ENCODE data around the gene HOXA7. TPM values are rescaled to one million over a fixed set of nuclear protein-coding genes. Genes with fewer than 3 reads are reported as not detected.
A peak's percentile ranks its signal among the peaks of the same experiment; 100 is the strongest.

The HOXA7 gene
- total and polyA plus RNA-seq, 7 experiments from 2014 or later: not detected

GRCh38 chr7:27198871-27199801, 42.7 kb upstream of the HOXA7 start:
- Histone ChIP-seq H3K4me3 (ENCODE audit: low read length) (no peak overlapping the region), H3K9me3 (ENCODE audit: control insufficient read depth in 2 of 3, low read length in 3 of 3) (no peaks in the 10 kb centered on the region), H3K27me3 (ENCODE audit: control insufficient read depth in 2 of 2, insufficient read depth in 2 of 2, low read length in 2 of 2) (peaks cover 30 to 63% of the 10 kb centered on the region in 2 donors), H3K36me3 (ENCODE audit: control insufficient read depth in 2 of 3, insufficient read depth in 3 of 3, low read length in 3 of 3) (no peaks in the 10 kb centered on the region), H3K4me1 (ENCODE audit: control insufficient read depth in 2 of 2, insufficient read depth in 2 of 2, low read length in 2 of 2) (peaks cover 15 to 18% of the 10 kb centered on the region in 2 donors), H3K27ac (ENCODE audit: low read depth, low read length) (no peak overlapping the region)
- Mint-ChIP-seq H3K27me3 (peaks cover 84 to 87% (median 86%) of the 10 kb centered on the region in 5 donors), H3K9me3 (peaks cover 0 to 12% (median 0%) of the 10 kb centered on the region in 11 donors), H3K4me3 (peak overlapping the region in 9 of 10 donors; percentile 47 to 85 (median 69)), H3K4me1 (peaks cover 9 to 42% (median 39%) of the 10 kb centered on the region in 7 donors), H3K36me3 (peaks cover 0 to 5% (median 0%) of the 10 kb centered on the region in 5 donors), H3K27ac (peak overlapping the region in 2 of 9 donors; percentile 66 to 80)
- POLR2A ChIA-PET: interaction anchor here (1.3 kb wide), 1 partner anchor 25 kb away, joined by 4 read pairs; the partner anchor contains the start of gene HOXA10
- ATAC-seq: peak; percentile 11
- DNase-seq: peak in 1 of 9 donors; percentile 21
- CTCF ChIA-PET: interaction anchor here (1.0 to 1.7 kb wide), 4 partner anchors 11 to 822 kb away, joined by 3 to 6 read pairs (median 3); no protein-coding TSS in a partner anchor
- intact Hi-C loops (cut with micrococcal nuclease): loop anchor here (5.0 to 10.0 kb wide), 5 partner anchors 37 to 1756 kb away; partner anchors contain the start of gene TRIL (in 1 of the 2)

- no peak for ATAC-seq
- Histone ChIP-seq H3K27ac (ENCODE audit: low read depth, low read length) (no peak overlapping the region), H3K9me3 (ENCODE audit: control insufficient read depth in 2 of 3, low read length in 3 of 3) (no peaks in the 10 kb centered on the region), H3K27me3 (ENCODE audit: control insufficient read depth in 2 of 2, insufficient read depth in 2 of 2, low read length in 2 of 2) (peaks cover 35 to 69% of the 10 kb centered on the region in 2 donors), H3K4me3 (ENCODE audit: low read length) (no peak overlapping the region), H3K4me1 (ENCODE audit: control insufficient read depth in 2 of 2, insufficient read depth in 2 of 2, low read length in 2 of 2) (peaks cover 15 to 20% of the 10 kb centered on the region in 2 donors), H3K36me3 (ENCODE audit: control insufficient read depth in 2 of 3, insufficient read depth in 3 of 3, low read length in 3 of 3) (no peaks in the 10 kb centered on the region)
- Mint-ChIP-seq H3K27me3 (peaks cover 84 to 88% (median 86%) of the 10 kb centered on the region in 5 donors), H3K4me1 (peaks cover 9 to 47% (median 41%) of the 10 kb centered on the region in 7 donors), H3K36me3 (peaks cover 0 to 5% (median 0%) of the 10 kb centered on the region in 5 donors), H3K9me3 (peaks cover 0 to 12% (median 0%) of the 10 kb centered on the region in 11 donors), H3K4me3 (peak overlapping the region in 9 of 10 donors; percentile 14 to 78 (median 68)), H3K27ac (peak overlapping the region in 5 of 9 donors; percentile 17 to 71 (median 50))
- intact Hi-C loops (cut with micrococcal nuclease): loop anchor here (5.0 to 10.0 kb wide), 5 partner anchors 36 to 1757 kb away; partner anchors contain the start of gene TRIL (in 1 of the 2)
- ChIA-PET POLR2A (interaction anchor here (1.3 kb wide), 1 partner anchor 24 kb away, joined by 4 read pairs; the partner anchor contains the start of gene HOXA10), CTCF (interaction anchor here (0.7 to 1.7 kb wide), 5 partner anchors 10 to 823 kb away, joined by 3 to 6 read pairs (median 3); no protein-coding TSS in a partner anchor)
- DNase-seq: no peak
Observed at GRCh38 chr7:27198138-27198841, 41.8 kb upstream of the HOXA7 start.

- Histone ChIP-seq H3K27me3 (ENCODE audit: control insufficient read depth in 2 of 2, insufficient read depth in 2 of 2, low read length in 2 of 2) (peaks cover 40 to 70% of the 10 kb centered on the region in 2 donors), H3K36me3 (ENCODE audit: control insufficient read depth in 2 of 3, insufficient read depth in 3 of 3, low read length in 3 of 3) (no peaks in the 10 kb centered on the region), H3K4me3 (ENCODE audit: low read length) (no peak overlapping the region), H3K27ac (ENCODE audit: low read depth, low read length) (no peak overlapping the region), H3K9me3 (ENCODE audit: control insufficient read depth in 2 of 3, low read length in 3 of 3) (no peaks in the 10 kb centered on the region), H3K4me1 (ENCODE audit: control insufficient read depth in 2 of 2, insufficient read depth in 2 of 2, low read length in 2 of 2) (peaks cover 20 to 25% of the 10 kb centered on the region in 2 donors)
- DNase-seq (no peak), ATAC-seq (no peak)
- intact Hi-C loops (cut with micrococcal nuclease): loop anchor here (2.0 to 10.0 kb wide), 6 partner anchors 35 to 1757 kb away; partner anchors contain the start of gene TRIL (in 1 of the 2)
- peaks cover 0 to 5% (median 0%) of the 10 kb centered on the region in 5 donors for H3K36me3 Mint-ChIP-seq
- ChIA-PET CTCF (interaction anchor here (0.7 to 1.7 kb wide), 2 partner anchors 37 to 824 kb away, joined by 3 to 6 read pairs; no protein-coding TSS in a partner anchor), POLR2A (no interaction called here)
- peak overlapping the region in 3 of 10 donors; percentile 44 to 69 (median 68) for H3K4me3 Mint-ChIP-seq
- H3K4me1 Mint-ChIP-seq: peaks cover 9 to 51% (median 43%) of the 10 kb centered on the region in 7 donors
- peaks cover 0 to 12% (median 0%) of the 10 kb centered on the region in 11 donors for H3K9me3 Mint-ChIP-seq
- peaks cover 80 to 86% (median 81%) of the 10 kb centered on the region in 5 donors for H3K27me3 Mint-ChIP-seq
- H3K27ac Mint-ChIP-seq: peak overlapping the region in 2 of 9 donors; percentile 3 to 71
Observed at GRCh38 chr7:27197137-27198042, 40.9 kb upstream of the HOXA7 start.

GRCh38 chr7:27196287-27196767, 39.9 kb upstream of the HOXA7 start:
- Mint-ChIP-seq H3K4me1 (peaks cover 9 to 47% (median 36%) of the 10 kb centered on the region in 7 donors), H3K36me3 (peaks cover 0 to 5% (median 0%) of the 10 kb centered on the region in 5 donors), H3K27ac (peak overlapping the region in 2 of 9 donors; percentile 69), H3K27me3 (peaks cover 78 to 85% (median 80%) of the 10 kb centered on the region in 5 donors), H3K9me3 (peaks cover 0 to 12% (median 0%) of the 10 kb centered on the region in 11 donors), H3K4me3 (no peak overlapping the region)
- Histone ChIP-seq H3K27ac (ENCODE audit: low read depth, low read length) (no peak overlapping the region), H3K27me3 (ENCODE audit: control insufficient read depth in 2 of 2, insufficient read depth in 2 of 2, low read length in 2 of 2) (peaks cover 37 to 69% of the 10 kb centered on the region in 2 donors), H3K9me3 (ENCODE audit: control insufficient read depth in 2 of 3, low read length in 3 of 3) (no peaks in the 10 kb centered on the region), H3K36me3 (ENCODE audit: control insufficient read depth in 2 of 3, insufficient read depth in 3 of 3, low read length in 3 of 3) (no peaks in the 10 kb centered on the region), H3K4me3 (ENCODE audit: low read length) (no peak overlapping the region), H3K4me1 (ENCODE audit: control insufficient read depth in 2 of 2, insufficient read depth in 2 of 2, low read length in 2 of 2) (peaks cover 19 to 34% of the 10 kb centered on the region in 2 donors)
- ChIA-PET POLR2A (interaction anchor here (0.7 kb wide), 1 partner anchor 723 kb away, joined by 3 read pairs; no protein-coding TSS in a partner anchor), CTCF (interaction anchor here (0.6 to 2.4 kb wide), 19 partner anchors 9 to 901 kb away, joined by 3 to 17 read pairs (median 4); no protein-coding TSS in a partner anchor)
- ATAC-seq (peak; percentile 55), DNase-seq (peak; percentile 62 to 82 (median 72))
- intact Hi-C loops (cut with micrococcal nuclease): loop anchor here (1.0 to 10.0 kb wide), 15 partner anchors 34 to 1758 kb away; partner anchors contain the start of gene TRIL (in 1 of the 2)

- Mint-ChIP-seq H3K9me3 (peaks cover 0 to 12% (median 0%) of the 10 kb centered on the region in 11 donors), H3K27me3 (peaks cover 82 to 88% (median 85%) of the 10 kb centered on the region in 5 donors), H3K27ac (no peak overlapping the region), H3K36me3 (peaks cover 0 to 2% (median 0%) of the 10 kb centered on the region in 5 donors), H3K4me1 (peaks cover 6 to 40% (median 28%) of the 10 kb centered on the region in 7 donors), H3K4me3 (peak overlapping the region in 2 of 10 donors; percentile 5 to 51)
- Histone ChIP-seq H3K9me3 (ENCODE audit: control insufficient read depth in 2 of 3, low read length in 3 of 3) (no peaks in the 10 kb centered on the region), H3K4me3 (ENCODE audit: low read length) (no peak overlapping the region), H3K27me3 (ENCODE audit: control insufficient read depth in 2 of 2, insufficient read depth in 2 of 2, low read length in 2 of 2) (peaks cover 28 to 70% of the 10 kb centered on the region in 2 donors), H3K27ac (ENCODE audit: low read depth, low read length) (no peak overlapping the region), H3K36me3 (ENCODE audit: control insufficient read depth in 2 of 3, insufficient read depth in 3 of 3, low read length in 3 of 3) (no peaks in the 10 kb centered on the region), H3K4me1 (ENCODE audit: control insufficient read depth in 2 of 2, insufficient read depth in 2 of 2, low read length in 2 of 2) (peaks cover 9 to 23% of the 10 kb centered on the region in 2 donors)
- CTCF ChIA-PET: interaction anchor here (0.5 to 2.4 kb wide), 12 partner anchors 11 to 885 kb away, joined by 3 to 17 read pairs (median 8); no protein-coding TSS in a partner anchor
- POLR2A ChIA-PET: no interaction called here
- intact Hi-C loops (cut with micrococcal nuclease): loop anchor here (5.0 to 10.0 kb wide), 5 partner anchors 33 to 1760 kb away; partner anchors contain the start of gene TRIL (in 1 of the 2)
- ATAC-seq (no peak), DNase-seq (no peak)
Observed at GRCh38 chr7:27194686-27195379, 38.4 kb upstream of the HOXA7 start.
